Measurements from ENCODE around the gene LRGUK. TPM values are rescaled to one million over a fixed set of nuclear protein-coding genes. Genes with fewer than 3 reads are reported as not detected.

Gene LRGUK
- total and polyA plus RNA-seq, 2 of the 4 experiments (the other 2 are of a cell fraction) = 0.07 TPM; not detected in 1

GRCh38 chr7:134186027-134186426 lies 58.9 kb downstream of the LRGUK start:
- dilution Hi-C loops (cut with HindIII; ENCODE audit: low sequenced_read_pairs, unreplicated experiment) = no loop called here
- CTCF ChIA-PET = no interaction called here
- no CpG with 5 or more reads among the region's 3 CpGs for WGBS, 2 experiments (ENCODE audit: extremely low coverage in 2 of 2, insufficient read length in 1 of 2)

More at GRCh38 chr7:134186027-134186426, 58.9 kb downstream of the LRGUK start:
- Histone ChIP-seq H2BK120ac (ENCODE audit: low read depth, low read length) (peak overlapping the region; percentile 79), H3K9me1 (ENCODE audit: insufficient read depth, low read length) (0 out of 2 replicates have a peak, but pooled peaks cover 6% of the 10 kb centered on the region), H3K4me3 (ENCODE audit: insufficient read depth, low read depth, low read length) (no peak overlapping the region), H3K23ac (ENCODE audit: low read depth, low read length) (peak overlapping the region; percentile 67; the same call in 1 of the 2 replicates), H3K9me3 (ENCODE audit: control insufficient read depth, insufficient read depth, low read length) (no peaks in the 10 kb centered on the region), H2AK5ac (ENCODE audit: low read depth, low read length) (peak overlapping the region; percentile 79; the same call in 1 of the 2 replicates), H2AFZ (replicated peaks; ENCODE audit: low read length, poor library complexity) (no peak overlapping the region), H4K5ac (ENCODE audit: low read depth, low read length) (no peak overlapping the region), H3K27me3 (ENCODE audit: control insufficient read depth, insufficient read depth, low read length) (no peaks in the 10 kb centered on the region), H2AK9ac (replicated peaks; ENCODE audit: low read depth, low read length, poor library complexity) (no peak overlapping the region), H4K20me1 (ENCODE audit: insufficient read depth, low read length) (no peaks in the 10 kb centered on the region), H3K14ac (replicated peaks; ENCODE audit: low read depth, low read length) (peak overlapping the region; percentile 71), H3K4me2 (ENCODE audit: low read depth, low read length) (peak overlapping the region; percentile 55; the same call in 1 of the 2 replicates), H3K4ac (ENCODE audit: low read depth, low read length) (peak overlapping the region; percentile 87), H3K27ac (ENCODE audit: insufficient read depth, low read length) (no peak overlapping the region), H4K91ac (ENCODE audit: insufficient read depth, low read depth, low read length) (0 out of 2 replicates have a peak overlapping the region, but pooled peaks have one; percentile 47), H3K18ac (ENCODE audit: low read depth, low read length) (peak overlapping the region; percentile 11; the same call in 1 of the 2 replicates), H2BK20ac (ENCODE audit: low read depth, low read length) (peak overlapping the region; percentile 91), H3K4me1 (ENCODE audit: control insufficient read depth, insufficient read depth, low read length) (peaks cover 2% of the 10 kb centered on the region; the same call in 1 of the 2 replicates), H3K36me3 (ENCODE audit: control insufficient read depth, insufficient read depth, low read length) (no peaks in the 10 kb centered on the region), H3K56ac (ENCODE audit: extremely low read depth, insufficient read depth, low read length) (no peak overlapping the region), H3K79me1 (ENCODE audit: low read depth in 1 of 2, low read length in 2 of 2) (no peaks in the 10 kb centered on the region), H4K8ac (ENCODE audit: low read depth in 2 of 2, low read length in 2 of 2) (peak overlapping the region in 1 of 2 experiments; percentile 62; a peak in 2 of 4 replicates), H2BK5ac (ENCODE audit: low read depth, low read length, poor library complexity, severe bottlenecking) (peak overlapping the region; percentile 91), H3K9ac (ENCODE audit: low read depth, low read length) (no peak overlapping the region), H2BK15ac (ENCODE audit: low read depth, low read length) (no peak overlapping the region; the same call in 1 of the 3 replicates)
- DNase-seq (peak; percentile 83), ATAC-seq (ENCODE audit: low read depth) (peak; percentile 88)
- no peak for TF ChIP-seq BHLHE40 (IDR thresholded peaks at IDR 0.05; ENCODE audit: low read depth, low read length)
- TF ChIP-seq, protein P1, sequence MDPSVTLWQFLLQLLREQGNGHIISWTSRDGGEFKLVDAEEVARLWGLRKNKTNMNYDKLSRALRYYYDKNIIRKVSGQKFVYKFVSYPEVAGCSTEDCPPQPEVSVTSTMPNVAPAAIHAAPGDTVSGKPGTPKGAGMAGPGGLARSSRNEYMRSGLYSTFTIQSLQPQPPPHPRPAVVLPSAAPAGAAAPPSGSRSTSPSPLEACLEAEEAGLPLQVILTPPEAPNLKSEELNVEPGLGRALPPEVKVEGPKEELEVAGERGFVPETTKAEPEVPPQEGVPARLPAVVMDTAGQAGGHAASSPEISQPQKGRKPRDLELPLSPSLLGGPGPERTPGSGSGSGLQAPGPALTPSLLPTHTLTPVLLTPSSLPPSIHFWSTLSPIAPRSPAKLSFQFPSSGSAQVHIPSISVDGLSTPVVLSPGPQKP (IDR thresholded peaks at IDR 0.05; ENCODE audit: borderline replicate concordance, low read depth, low read length) = no peak
- no peak for TF ChIP-seq USF2 (IDR thresholded peaks at IDR 0.05; ENCODE audit: low read depth, low read length)
- no peak for TF ChIP-seq RCOR1 (IDR thresholded peaks at IDR 0.05; ENCODE audit: insufficient replicate concordance, low read length)
- TF ChIP-seq RFX5 (IDR thresholded peaks at IDR 0.05; ENCODE audit: low read depth, low read length) = no peak
- TF ChIP-seq CEBPB (IDR thresholded peaks at IDR 0.05; ENCODE audit: low read depth, low read length) = peak; percentile 29; the same call in 1 of the 2 replicates
- TF ChIP-seq SMC3 (IDR thresholded peaks at IDR 0.05; ENCODE audit: low read depth, low read length) = no peak
- TF ChIP-seq FOS (IDR thresholded peaks at IDR 0.05; ENCODE audit: low read depth, low read length) = peak; percentile 39; the same call in 1 of the 2 replicates
- no TSS peak for BruUV-seq (replicated peaks)
- POLR2A ChIA-PET (ENCODE audit: unreplicated experiment) = no interaction called here
- intact Hi-C loops (cut with micrococcal nuclease) = no loop called here
- in situ Hi-C loops (cut with MboI; ENCODE audit: low sequenced_read_pairs) = no loop called here
